HG03066 (cell line): Measurements from ENCODE around the gene MAB21L1.

Experiments
- ATAC-seq: cut with Tn5 transposase; IDR thresholded peaks from one replicate; pipeline ENCODE4 v1.9.1; 2021; ENCODE audit warnings: low read depth; ENCODE audit not compliant: unreplicated experiment

The MAB21L1 gene

GRCh38 chr13:35475960-35476943, at the start of gene MAB21L1:
MAB21L1 (minus strand) TSS chr13:35476689; CDS start chr13:35476138, 551 bp downstream.
- ATAC-seq, result no peak

- no peak for ATAC-seq
Measured at GRCh38 chr13:35524171-35524570, 47.7 kb upstream of the MAB21L1 start.

GRCh38 chr13:35518337-35518946, 42.0 kb upstream of the MAB21L1 start:
- ATAC-seq, result no peak

GRCh38 chr13:35514801-35515502, 38.5 kb upstream of the MAB21L1 start:
- ATAC-seq, result no peak

GRCh38 chr13:35514061-35514477, 37.6 kb upstream of the MAB21L1 start:
- ATAC-seq, result no peak

GRCh38 chr13:35512271-35512920, 35.9 kb upstream of the MAB21L1 start:
- no peak for ATAC-seq

- no peak for ATAC-seq
Measured at GRCh38 chr13:35502456-35502855, 26.0 kb upstream of the MAB21L1 start.

- ATAC-seq, result no peak
Measured at GRCh38 chr13:35501661-35502235, 25.3 kb upstream of the MAB21L1 start.

GRCh38 chr13:35500144-35500543, 23.7 kb upstream of the MAB21L1 start:
- no peak for ATAC-seq

- no peak for ATAC-seq
Measured at GRCh38 chr13:35499676-35500075, 23.2 kb upstream of the MAB21L1 start.

GRCh38 chr13:35499196-35499662, 22.7 kb upstream of the MAB21L1 start:
- ATAC-seq, result no peak

GRCh38 chr13:35498231-35498630, 21.7 kb upstream of the MAB21L1 start:
- ATAC-seq, result no peak

GRCh38 chr13:35496761-35497386, 20.4 kb upstream of the MAB21L1 start:
- ATAC-seq, result no peak

GRCh38 chr13:35496006-35496405, 19.5 kb upstream of the MAB21L1 start:
- ATAC-seq, result no peak

- no peak for ATAC-seq
Measured at GRCh38 chr13:35489050-35489449, 12.6 kb upstream of the MAB21L1 start.

GRCh38 chr13:35485424-35485823, 8.9 kb upstream of the MAB21L1 start:
- no peak for ATAC-seq

- ATAC-seq, result no peak
Measured at GRCh38 chr13:35484384-35484783, 7.9 kb upstream of the MAB21L1 start.

GRCh38 chr13:35483761-35484160, 7.3 kb upstream of the MAB21L1 start:
- ATAC-seq, result no peak

- ATAC-seq, result no peak
Measured at GRCh38 chr13:35482527-35482926, 6.0 kb upstream of the MAB21L1 start.

GRCh38 chr13:35481777-35482176, 5.3 kb upstream of the MAB21L1 start:
- ATAC-seq, result no peak
